HG03575 (cell line): ENCODE data around the gene NFKBIA.

Experiments used
- ATAC-seq: cut with Tn5 transposase; IDR thresholded peaks from one replicate; pipeline ENCODE4 v1.9.1; 2021; ENCODE audit not compliant: unreplicated experiment, insufficient number of reproducible peaks, low FRiP score; ENCODE audit errors: extremely low read depth

The NFKBIA gene

DNA sequence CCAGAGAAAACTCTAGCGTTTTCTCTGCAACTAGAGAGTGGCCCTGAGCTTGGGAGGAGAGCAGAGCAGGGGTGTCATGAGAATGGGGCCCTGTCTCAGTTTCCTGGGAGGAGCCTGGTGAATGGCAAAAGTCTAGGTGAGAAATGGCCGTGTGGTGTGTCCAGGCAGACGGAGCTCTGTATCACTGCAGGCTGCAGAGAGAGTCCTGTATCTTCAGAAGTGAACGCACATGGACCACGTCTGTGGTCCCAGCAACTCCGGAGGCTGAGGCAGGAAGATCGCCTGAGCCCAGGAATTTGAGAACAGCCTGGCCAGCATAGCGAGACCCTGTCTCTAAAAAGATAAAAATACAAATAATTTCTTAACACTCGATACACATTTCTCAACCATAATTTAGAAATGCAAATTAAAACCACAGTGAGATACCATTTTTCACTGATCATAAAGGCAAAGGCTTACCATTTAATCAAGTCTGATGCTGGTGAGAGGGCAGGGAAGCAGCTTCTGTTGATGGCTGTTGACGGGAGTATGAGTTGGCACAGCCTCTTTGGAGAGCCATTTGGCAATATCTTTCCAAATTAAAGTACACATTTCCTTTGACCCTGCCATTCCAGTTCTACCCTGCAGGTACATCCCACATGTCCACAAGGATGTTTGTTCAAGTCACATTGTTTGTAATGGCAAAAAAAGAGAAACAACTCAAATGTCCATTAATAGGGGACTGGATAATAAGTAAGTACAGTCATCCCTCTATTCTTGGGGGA is 51.0 kb downstream of the NFKBIA start:
- no peak for ATAC-seq

DNA sequence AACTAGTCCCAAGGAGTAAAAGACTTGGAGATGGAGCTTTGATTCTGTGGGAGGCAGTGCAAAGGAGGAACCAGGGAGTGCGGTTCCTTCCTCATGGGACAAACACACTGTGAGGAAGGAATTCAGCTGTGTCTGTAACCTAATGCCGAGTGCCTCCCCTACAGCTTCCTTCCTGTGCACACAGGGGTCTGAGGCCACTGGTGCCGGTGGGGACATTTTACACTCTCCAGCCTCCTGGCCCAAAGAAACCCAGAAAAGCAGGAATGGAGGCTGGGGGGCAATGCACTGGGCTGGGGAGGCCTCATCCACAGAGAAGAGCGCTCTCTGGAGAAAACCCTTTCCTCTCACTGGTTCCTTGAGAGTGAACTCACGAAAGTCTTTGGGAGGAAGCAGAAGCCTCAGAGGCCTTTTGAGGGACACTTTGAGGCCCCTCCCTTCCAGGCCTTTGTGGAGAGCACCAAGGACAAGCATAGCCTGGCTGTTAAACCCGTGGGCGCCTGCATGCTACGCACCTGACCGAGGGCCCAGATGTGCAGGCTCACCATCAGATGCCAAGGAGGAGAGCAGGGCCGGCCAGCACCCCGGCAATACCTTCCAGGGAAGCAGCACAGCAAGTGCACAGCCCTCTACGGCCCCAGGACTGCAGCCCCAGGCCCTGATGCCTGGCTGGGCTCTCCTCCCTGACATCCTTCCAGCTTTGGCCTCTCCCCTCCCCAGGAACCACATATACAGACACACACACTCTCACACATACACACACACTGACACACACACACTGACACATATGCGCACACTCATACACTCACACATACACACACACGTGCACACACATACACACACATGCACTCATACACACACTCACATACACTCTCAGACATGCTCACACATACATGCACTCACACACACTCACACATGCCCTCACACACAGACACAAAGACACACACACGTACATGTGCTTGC is 52.0 kb downstream of the NFKBIA start:
- ATAC-seq: no peak

DNA sequence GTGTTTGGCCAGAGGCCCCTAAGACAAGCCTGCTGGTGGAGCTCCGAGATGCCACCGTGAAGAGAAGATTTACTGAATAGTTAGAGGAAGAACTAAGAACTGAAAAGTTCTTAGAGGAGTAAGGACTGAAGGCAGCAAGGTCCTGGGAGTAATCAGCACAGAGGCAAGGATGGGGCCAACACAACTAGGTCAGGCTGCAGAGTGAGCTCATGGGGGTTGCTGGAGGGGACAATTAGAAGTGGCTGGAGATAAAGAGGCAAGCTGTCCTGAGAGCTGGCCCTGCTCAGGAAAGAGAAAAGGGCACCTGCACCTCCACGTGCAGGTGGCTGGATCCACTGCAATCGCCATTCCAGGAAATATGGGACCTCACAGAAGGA is 52.7 kb downstream of the NFKBIA start:
- no peak for ATAC-seq
